ENCODE results near the gene REEP5. TPM values are rescaled to one million over a fixed set of nuclear protein-coding genes. Genes with fewer than 3 reads are reported as not detected.
A peak's percentile ranks its signal among the peaks of the same experiment; 100 is the strongest.

Gene REEP5
- total RNA-seq, 1 experiment from 2014 or later, result 49.6 TPM

- TF ChIP-seq, protein P1, sequence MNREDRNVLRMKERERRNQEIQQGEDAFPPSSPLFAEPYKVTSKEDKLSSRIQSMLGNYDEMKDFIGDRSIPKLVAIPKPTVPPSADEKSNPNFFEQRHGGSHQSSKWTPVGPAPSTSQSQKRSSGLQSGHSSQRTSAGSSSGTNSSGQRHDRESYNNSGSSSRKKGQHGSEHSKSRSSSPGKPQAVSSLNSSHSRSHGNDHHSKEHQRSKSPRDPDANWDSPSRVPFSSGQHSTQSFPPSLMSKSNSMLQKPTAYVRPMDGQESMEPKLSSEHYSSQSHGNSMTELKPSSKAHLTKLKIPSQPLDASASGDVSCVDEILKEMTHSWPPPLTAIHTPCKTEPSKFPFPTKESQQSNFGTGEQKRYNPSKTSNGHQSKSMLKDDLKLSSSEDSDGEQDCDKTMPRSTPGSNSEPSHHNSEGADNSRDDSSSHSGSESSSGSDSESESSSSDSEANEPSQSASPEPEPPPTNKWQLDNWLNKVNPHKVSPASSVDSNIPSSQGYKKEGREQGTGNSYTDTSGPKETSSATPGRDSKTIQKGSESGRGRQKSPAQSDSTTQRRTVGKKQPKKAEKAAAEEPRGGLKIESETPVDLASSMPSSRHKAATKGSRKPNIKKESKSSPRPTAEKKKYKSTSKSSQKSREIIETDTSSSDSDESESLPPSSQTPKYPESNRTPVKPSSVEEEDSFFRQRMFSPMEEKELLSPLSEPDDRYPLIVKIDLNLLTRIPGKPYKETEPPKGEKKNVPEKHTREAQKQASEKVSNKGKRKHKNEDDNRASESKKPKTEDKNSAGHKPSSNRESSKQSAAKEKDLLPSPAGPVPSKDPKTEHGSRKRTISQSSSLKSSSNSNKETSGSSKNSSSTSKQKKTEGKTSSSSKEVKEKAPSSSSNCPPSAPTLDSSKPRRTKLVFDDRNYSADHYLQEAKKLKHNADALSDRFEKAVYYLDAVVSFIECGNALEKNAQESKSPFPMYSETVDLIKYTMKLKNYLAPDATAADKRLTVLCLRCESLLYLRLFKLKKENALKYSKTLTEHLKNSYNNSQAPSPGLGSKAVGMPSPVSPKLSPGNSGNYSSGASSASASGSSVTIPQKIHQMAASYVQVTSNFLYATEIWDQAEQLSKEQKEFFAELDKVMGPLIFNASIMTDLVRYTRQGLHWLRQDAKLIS (CRISPR knock-in tag; IDR thresholded peaks at IDR 0.05; ENCODE audit: borderline replicate concordance), result no peak
- TF ChIP-seq NFATC4 (CRISPR knock-in tag; IDR thresholded peaks at IDR 0.05) (no peak), NR2C2 (CRISPR knock-in tag; IDR thresholded peaks at IDR 0.05) (no peak), ZNF423 (CRISPR knock-in tag; IDR thresholded peaks at IDR 0.05) (no peak), ZNF263 (CRISPR knock-in tag; IDR thresholded peaks at IDR 0.05; ENCODE audit: low read depth) (no peak), HMGA2 (CRISPR knock-in tag; IDR thresholded peaks at IDR 0.05) (no peak), GABPB1 (CRISPR knock-in tag; IDR thresholded peaks at IDR 0.05) (no peak)
- TF ChIP-seq, protein P2, sequence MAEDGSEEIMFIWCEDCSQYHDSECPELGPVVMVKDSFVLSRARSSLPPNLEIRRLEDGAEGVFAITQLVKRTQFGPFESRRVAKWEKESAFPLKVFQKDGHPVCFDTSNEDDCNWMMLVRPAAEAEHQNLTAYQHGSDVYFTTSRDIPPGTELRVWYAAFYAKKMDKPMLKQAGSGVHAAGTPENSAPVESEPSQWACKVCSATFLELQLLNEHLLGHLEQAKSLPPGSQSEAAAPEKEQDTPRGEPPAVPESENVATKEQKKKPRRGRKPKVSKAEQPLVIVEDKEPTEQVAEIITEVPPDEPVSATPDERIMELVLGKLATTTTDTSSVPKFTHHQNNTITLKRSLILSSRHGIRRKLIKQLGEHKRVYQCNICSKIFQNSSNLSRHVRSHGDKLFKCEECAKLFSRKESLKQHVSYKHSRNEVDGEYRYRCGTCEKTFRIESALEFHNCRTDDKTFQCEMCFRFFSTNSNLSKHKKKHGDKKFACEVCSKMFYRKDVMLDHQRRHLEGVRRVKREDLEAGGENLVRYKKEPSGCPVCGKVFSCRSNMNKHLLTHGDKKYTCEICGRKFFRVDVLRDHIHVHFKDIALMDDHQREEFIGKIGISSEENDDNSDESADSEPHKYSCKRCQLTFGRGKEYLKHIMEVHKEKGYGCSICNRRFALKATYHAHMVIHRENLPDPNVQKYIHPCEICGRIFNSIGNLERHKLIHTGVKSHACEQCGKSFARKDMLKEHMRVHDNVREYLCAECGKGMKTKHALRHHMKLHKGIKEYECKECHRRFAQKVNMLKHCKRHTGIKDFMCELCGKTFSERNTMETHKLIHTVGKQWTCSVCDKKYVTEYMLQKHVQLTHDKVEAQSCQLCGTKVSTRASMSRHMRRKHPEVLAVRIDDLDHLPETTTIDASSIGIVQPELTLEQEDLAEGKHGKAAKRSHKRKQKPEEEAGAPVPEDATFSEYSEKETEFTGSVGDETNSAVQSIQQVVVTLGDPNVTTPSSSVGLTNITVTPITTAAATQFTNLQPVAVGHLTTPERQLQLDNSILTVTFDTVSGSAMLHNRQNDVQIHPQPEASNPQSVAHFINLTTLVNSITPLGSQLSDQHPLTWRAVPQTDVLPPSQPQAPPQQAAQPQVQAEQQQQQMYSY (CRISPR knock-in tag; IDR thresholded peaks at IDR 0.05), result no peak
Observed at GRCh38 chr5:112854651-112855050, 67.4 kb downstream of the REEP5 start (continued).

DNA sequence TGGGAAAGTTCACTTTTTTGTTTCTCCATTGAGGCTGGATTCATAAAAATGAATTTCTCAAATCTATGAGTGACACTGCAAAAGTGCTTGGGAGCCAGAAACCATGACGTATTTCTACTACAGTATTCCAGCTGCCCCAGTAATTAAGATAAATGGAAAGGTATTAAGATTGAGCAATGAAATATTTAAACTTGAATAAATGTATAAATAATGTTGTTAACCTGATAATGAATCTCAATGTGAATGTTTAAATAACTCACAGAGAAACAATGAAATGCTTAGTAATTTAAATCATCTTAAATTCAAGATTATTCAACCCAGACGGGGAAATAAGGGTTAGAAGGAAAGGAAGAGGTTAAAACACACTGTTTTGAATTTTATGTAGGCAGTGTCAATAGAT, 72.1 kb downstream of the REEP5 start:
- CTCF ChIA-PET, result no interaction called here
- DNase-seq (ENCODE audit: low spot score) (no peak), ATAC-seq (no peak)
- Mint-ChIP-seq H3K27me3 (ENCODE audit: low read depth) (peaks cover 2% of the 10 kb centered on the region; the same call in 1 of the 2 replicates), H3K9me3 (0 out of 2 replicates have a peak, but pooled peaks cover 4% of the 10 kb centered on the region), H3K27ac (no peak overlapping the region), H3K4me1 (peaks cover 20% of the 10 kb centered on the region), H3K4me3 (no peak overlapping the region), H3K36me3 (no peaks in the 10 kb centered on the region)
- no peak for TF ChIP-seq EMX1 (CRISPR knock-in tag; IDR thresholded peaks at IDR 0.05)
- TF ChIP-seq OVOL2 (CRISPR knock-in tag; IDR thresholded peaks at IDR 0.05; ENCODE audit: borderline replicate concordance), result no peak
- no peak for TF ChIP-seq ZNF396 (CRISPR knock-in tag; IDR thresholded peaks at IDR 0.05; ENCODE audit: borderline replicate concordance)
- POLR2A ChIA-PET, result no interaction called here

GRCh38 chr5:112848116-112848811, 73.8 kb downstream of the REEP5 start:
- DNase-seq (ENCODE audit: low spot score) (no peak), ATAC-seq (peak; percentile 95)
- H3K9me3 Mint-ChIP-seq, result peaks cover 4% of the 10 kb centered on the region; the same call in 1 of the 2 replicates
- H3K27ac Mint-ChIP-seq, result peak overlapping the region; percentile 85
- H3K36me3 Mint-ChIP-seq, result 0 out of 2 replicates have a peak, but pooled peaks cover 5% of the 10 kb centered on the region
- TF ChIP-seq ZNF121 (CRISPR knock-in tag; IDR thresholded peaks at IDR 0.05) (peak; percentile 84; the same call in 1 of the 2 replicates), NR3C1 (CRISPR knock-in tag; conservative IDR thresholded peaks at IDR 0.05; ENCODE audit: low read depth) (no peak)
- TF ChIP-seq, protein P3, sequence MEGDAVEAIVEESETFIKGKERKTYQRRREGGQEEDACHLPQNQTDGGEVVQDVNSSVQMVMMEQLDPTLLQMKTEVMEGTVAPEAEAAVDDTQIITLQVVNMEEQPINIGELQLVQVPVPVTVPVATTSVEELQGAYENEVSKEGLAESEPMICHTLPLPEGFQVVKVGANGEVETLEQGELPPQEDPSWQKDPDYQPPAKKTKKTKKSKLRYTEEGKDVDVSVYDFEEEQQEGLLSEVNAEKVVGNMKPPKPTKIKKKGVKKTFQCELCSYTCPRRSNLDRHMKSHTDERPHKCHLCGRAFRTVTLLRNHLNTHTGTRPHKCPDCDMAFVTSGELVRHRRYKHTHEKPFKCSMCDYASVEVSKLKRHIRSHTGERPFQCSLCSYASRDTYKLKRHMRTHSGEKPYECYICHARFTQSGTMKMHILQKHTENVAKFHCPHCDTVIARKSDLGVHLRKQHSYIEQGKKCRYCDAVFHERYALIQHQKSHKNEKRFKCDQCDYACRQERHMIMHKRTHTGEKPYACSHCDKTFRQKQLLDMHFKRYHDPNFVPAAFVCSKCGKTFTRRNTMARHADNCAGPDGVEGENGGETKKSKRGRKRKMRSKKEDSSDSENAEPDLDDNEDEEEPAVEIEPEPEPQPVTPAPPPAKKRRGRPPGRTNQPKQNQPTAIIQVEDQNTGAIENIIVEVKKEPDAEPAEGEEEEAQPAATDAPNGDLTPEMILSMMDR (IDR thresholded peaks at IDR 0.05), result peak; percentile 54
- H3K4me1 Mint-ChIP-seq, result peaks cover 20% of the 10 kb centered on the region
- no peaks in the 10 kb centered on the region for H3K27me3 Mint-ChIP-seq (ENCODE audit: low read depth)
- peak overlapping the region; percentile 56 for H3K4me3 Mint-ChIP-seq
- POLR2A ChIA-PET, result interaction anchor here (0.5 to 0.6 kb wide), 2 partner anchors 177 to 262 kb away, joined by 3 read pairs; no protein-coding TSS in a partner anchor
- CTCF ChIA-PET, result interaction anchor here (0.5 to 1.6 kb wide), 68 partner anchors 9 to 1559 kb away, joined by 3 to 51 read pairs (median 4); partner anchors contain the start of genes APC, REEP5 and SRP19

Data from WTC11 (cell line).